GM18519 (cell line): ENCODE results near the gene IFI27L2.

Experiments
- ATAC-seq: cut with Tn5 transposase; IDR thresholded peaks from one replicate; pipeline ENCODE4 v1.9.1; 2021; ENCODE audit warnings: mild to moderate bottlenecking, moderate library complexity; ENCODE audit not compliant: unreplicated experiment, low FRiP score

IFI27L2 gene

GRCh38 chr14:94124582-94125377 is 4.6 kb downstream of the IFI27L2 start:
- no peak for ATAC-seq

- ATAC-seq = no peak
These were observed 5.5 kb downstream of the IFI27L2 start for GRCh38 chr14:94123868-94124267.

- ATAC-seq = no peak
These were observed 6.1 kb downstream of the IFI27L2 start for GRCh38 chr14:94123296-94123695.

GRCh38 chr14:94122438-94122837 is 7.0 kb downstream of the IFI27L2 start:
- ATAC-seq = no peak

- no peak for ATAC-seq
These were observed 7.9 kb downstream of the IFI27L2 start for GRCh38 chr14:94121485-94121884.

- ATAC-seq = no peak
These were observed 8.6 kb downstream of the IFI27L2 start for GRCh38 chr14:94120667-94121340.

- no peak for ATAC-seq
These were observed 10.3 kb downstream of the IFI27L2 start for GRCh38 chr14:94119071-94119470.

- ATAC-seq = no peak
These were observed 11.5 kb downstream of the IFI27L2 start for GRCh38 chr14:94117856-94118255.

- no peak for ATAC-seq
These were observed 12.7 kb downstream of the IFI27L2 start for GRCh38 chr14:94116701-94117100.

GRCh38 chr14:94115631-94116030 is 13.8 kb downstream of the IFI27L2 start:
- no peak for ATAC-seq

GRCh38 chr14:94115058-94115591 is 14.3 kb downstream of the IFI27L2 start:
- ATAC-seq = no peak

- no peak for ATAC-seq
These were observed 14.8 kb downstream of the IFI27L2 start for GRCh38 chr14:94114589-94115057.

- ATAC-seq = no peak
These were observed 15.4 kb downstream of the IFI27L2 start for GRCh38 chr14:94113908-94114588.

- no peak for ATAC-seq
These were observed 15.9 kb downstream of the IFI27L2 start for GRCh38 chr14:94113490-94113889.

GRCh38 chr14:94113073-94113472 is 16.3 kb downstream of the IFI27L2 start:
- no peak for ATAC-seq

GRCh38 chr14:94112513-94113063 is 16.8 kb downstream of the IFI27L2 start:
- ATAC-seq = no peak

GRCh38 chr14:94111276-94112095 is 17.9 kb downstream of the IFI27L2 start:
- ATAC-seq = no peak

GRCh38 chr14:94110552-94111181 is 18.7 kb downstream of the IFI27L2 start, which contains the start of gene IFI27:
Gene IFI27 (plus strand): TSS chr14:94110736.
- ATAC-seq = no peak

GRCh38 chr14:94109915-94110250 is 19.5 kb downstream of the IFI27L2 start:
- ATAC-seq = no peak
